Mesenchymal stem cell (in vitro differentiated cells and primary cell): Measurements from ENCODE around the gene PWWP2B.

ENCODE experiments used
- DNase-seq: peaks from one replicate; pipeline ENCODE4 v3.0.0-alpha.2; 2013
- H2AFZ ChIP-seq: one replicate; pipeline ENCODE4 v1.6.1; 2013; ENCODE audit warnings: low read depth, mild to moderate bottlenecking, control low read depth, inconsistent platforms, low read length, moderate library complexity
- H2AK5ac ChIP-seq: 2 replicates; pipeline ENCODE4 v1.6.1; 2013; ENCODE audit warnings: low read length, moderate library complexity, mild to moderate bottlenecking, inconsistent platforms; ENCODE audit not compliant: severe bottlenecking
- H2BK120ac ChIP-seq: one replicate; pipeline ENCODE4 v1.6.1; 2013; ENCODE audit warnings: low read depth, mild to moderate bottlenecking, inconsistent platforms, low read length, moderate library complexity
- H2BK12ac ChIP-seq, 2 experiments: one replicate each; pipeline ENCODE4 v1.6.1; 2013; ENCODE audit warnings: inconsistent platforms in 2 of 2, low read length in 2 of 2, mild to moderate bottlenecking in 2 of 2, moderate library complexity in 2 of 2, control low read depth in 1 of 2
- H2BK15ac ChIP-seq: one replicate; pipeline ENCODE4 v1.6.1; 2013; ENCODE audit warnings: mild to moderate bottlenecking, low read depth, inconsistent platforms; ENCODE audit not compliant: poor library complexity, severe bottlenecking
- H2BK5ac ChIP-seq: 2 replicates; pipeline ENCODE4 v1.6.1; 2013; ENCODE audit warnings: low read depth, mild to moderate bottlenecking, low read length, control low read depth, inconsistent platforms; ENCODE audit not compliant: poor library complexity, severe bottlenecking
- H3K14ac ChIP-seq, 2 experiments: one replicate each; pipeline ENCODE4 v1.6.1; 2013; ENCODE audit warnings: inconsistent platforms in 2 of 2, low read length in 2 of 2, control low read depth in 1 of 2, mild to moderate bottlenecking in 1 of 2, moderate library complexity in 1 of 2
- H3K18ac ChIP-seq, 2 experiments: one replicate each; pipeline ENCODE4 v1.6.1; 2013; ENCODE audit warnings: inconsistent platforms in 2 of 2, low read length in 2 of 2, control low read depth in 1 of 2, low read depth in 1 of 2, mild to moderate bottlenecking in 1 of 2
- H3K23ac ChIP-seq, 2 experiments: one replicate each; pipeline ENCODE4 v1.6.1; 2013; ENCODE audit warnings: inconsistent platforms in 2 of 2, low read length in 2 of 2, mild to moderate bottlenecking in 2 of 2, moderate library complexity in 2 of 2, control low read depth in 1 of 2
- H3K27ac ChIP-seq: 2 replicates; pipeline ENCODE4 v1.5.1; 2013; ENCODE audit warnings: mild to moderate bottlenecking, moderate library complexity, low read length, control low read depth, inconsistent platforms; ENCODE audit not compliant: poor library complexity, severe bottlenecking
- H3K27me3 ChIP-seq, 2 experiments: 2 replicates each; pipeline versions ENCODE4 v1.6.1 to v1.7.0; 2013; ENCODE audit warnings: low read length in 2 of 2, mild to moderate bottlenecking in 2 of 2, moderate library complexity in 2 of 2, control low read depth in 1 of 2, inconsistent platforms in 1 of 2; ENCODE audit not compliant: control insufficient read depth in 1 of 2, insufficient read depth in 1 of 2
- H3K36me3 ChIP-seq, 2 experiments: 2 replicates each; pipeline versions ENCODE4 v1.6.1 to v1.7.0; 2013; ENCODE audit warnings: low read length in 2 of 2, control low read depth in 1 of 2, inconsistent platforms in 1 of 2, low read depth in 1 of 2, mild to moderate bottlenecking in 1 of 2; ENCODE audit not compliant: insufficient read depth in 2 of 2, control insufficient read depth in 1 of 2
- H3K4ac ChIP-seq, 2 experiments: one replicate each; pipeline ENCODE4 v1.6.1; 2013; ENCODE audit warnings: inconsistent platforms in 2 of 2, low read length in 2 of 2, mild to moderate bottlenecking in 2 of 2, moderate library complexity in 2 of 2, control low read depth in 1 of 2, low read depth in 1 of 2
- H3K4me1 ChIP-seq: 2 replicates; pipeline ENCODE4 v1.6.1; 2013; ENCODE audit warnings: low read depth, low read length, control low read depth; ENCODE audit not compliant: control insufficient read depth, insufficient read depth
- H3K4me2 ChIP-seq: 2 replicates; pipeline ENCODE4 v1.6.1; 2013; ENCODE audit warnings: low read length, mild to moderate bottlenecking, inconsistent platforms; ENCODE audit not compliant: poor library complexity, severe bottlenecking
- H3K4me3 ChIP-seq, 2 experiments: 2 replicates each; pipeline versions ENCODE4 v1.5.1 to v1.7.0; 2013; ENCODE audit warnings: low read length in 2 of 2, mild to moderate bottlenecking in 2 of 2, control low read depth in 1 of 2, low read depth in 1 of 2; ENCODE audit not compliant: insufficient read depth in 1 of 2
- H3K79me1 ChIP-seq: replicated peaks from 2 replicates; pipeline ENCODE4 v1.6.1; 2013; ENCODE audit warnings: mild to moderate bottlenecking, control low read depth, low read length, inconsistent platforms; ENCODE audit not compliant: poor library complexity, severe bottlenecking
- H3K9ac ChIP-seq: 2 replicates; pipeline ENCODE4 v1.7.0; 2013; ENCODE audit warnings: mild to moderate bottlenecking, low read length, moderate library complexity
- H3K9me3 ChIP-seq: 2 replicates; pipeline ENCODE4 v1.7.0; 2013; ENCODE audit warnings: mild to moderate bottlenecking, low read length; ENCODE audit not compliant: control insufficient read depth
- H4K8ac ChIP-seq: one replicate; pipeline ENCODE4 v1.6.1; 2013; ENCODE audit warnings: inconsistent platforms, mild to moderate bottlenecking, low read length, moderate library complexity
- H4K91ac ChIP-seq: one replicate; pipeline ENCODE4 v1.6.1; 2013; ENCODE audit warnings: mild to moderate bottlenecking, low read length, inconsistent platforms
- WGBS: methylation state at CpG from one replicate; pipeline ENCODE4 v1.1.7; 2013; ENCODE audit warnings: mixed read lengths; 5-methylcytosine and 5-hydroxymethylcytosine counted together

PWWP2B gene

DNA sequence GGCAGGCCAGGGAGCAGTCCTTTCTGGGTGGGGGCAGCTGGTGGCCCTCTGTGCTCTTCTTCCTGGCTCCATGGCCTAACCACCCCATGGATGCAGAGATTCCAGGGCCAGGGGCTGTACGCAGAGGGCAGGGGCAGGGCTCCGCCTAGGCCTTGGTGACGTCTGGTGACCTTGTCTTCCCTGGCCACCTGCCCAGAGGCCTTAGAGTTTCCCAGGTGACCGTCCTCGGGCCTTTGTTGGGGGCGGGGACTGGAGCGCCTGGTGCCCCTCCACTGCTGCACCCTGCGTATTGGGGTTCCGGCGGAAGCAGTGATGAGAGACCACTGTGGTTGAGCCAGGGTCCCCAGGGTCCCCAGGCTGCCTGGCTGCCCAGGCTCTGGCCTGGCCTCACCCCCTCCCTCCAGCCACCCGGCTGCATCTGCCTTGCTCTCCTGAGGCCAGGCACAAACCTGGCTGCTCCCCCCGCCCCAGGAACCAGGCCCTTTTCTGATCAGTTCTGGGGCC lies 10.3 kb downstream of the PWWP2B start:
- H3K4me2 ChIP-seq = no peak overlapping the region
- H4K8ac ChIP-seq = peak overlapping the region; percentile 96
- H3K9ac ChIP-seq = no peak overlapping the region

DNA sequence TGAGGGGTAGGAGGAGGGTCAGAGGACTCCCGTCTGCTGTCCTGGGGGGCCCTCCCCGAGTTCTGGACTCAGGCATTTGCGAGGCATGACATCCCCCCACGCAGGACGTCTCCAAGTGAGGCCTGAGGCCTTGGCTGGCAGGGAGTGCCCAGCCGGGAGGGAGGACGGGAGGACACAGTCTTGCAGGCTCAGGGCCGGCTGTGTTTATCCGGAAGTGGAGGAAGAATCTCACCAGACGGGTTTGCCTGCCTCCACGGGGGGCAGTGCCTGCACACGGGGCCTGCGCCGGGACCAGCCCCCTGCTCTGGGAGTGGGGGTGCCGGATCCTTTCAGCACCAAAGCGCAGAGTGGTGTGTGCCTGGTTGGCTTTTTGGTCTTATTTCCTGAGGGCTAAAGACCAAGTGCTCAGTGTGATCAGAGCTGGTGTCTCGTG lies 10.9 kb downstream of the PWWP2B start:
- peak overlapping the region; percentile 62 for H2AK5ac ChIP-seq
- H3K9me3 ChIP-seq = no peaks in the 10 kb centered on the region
- peaks cover 53% of the 10 kb centered on the region for H3K4me1 ChIP-seq
- DNase-seq = peak; percentile 80
- H2BK120ac ChIP-seq = peak overlapping the region; percentile 58
- peak overlapping the region; percentile 94 to 95 for H3K18ac ChIP-seq
- H3K9ac ChIP-seq = no peak overlapping the region
- H4K8ac ChIP-seq = peak overlapping the region; percentile 96
- no peak overlapping the region for H3K4me3 ChIP-seq
- H3K14ac ChIP-seq = peak overlapping the region in 1 of 2 experiments; percentile 83
- H3K4ac ChIP-seq = peak overlapping the region; percentile 92 to 95
- peak overlapping the region; percentile 82 for H3K27ac ChIP-seq
- H3K36me3 ChIP-seq = peaks cover 12 to 75% of the 10 kb centered on the region in 2 experiments
- H2AFZ ChIP-seq = no peak overlapping the region
- peak overlapping the region; percentile 95 for H4K91ac ChIP-seq
- peak overlapping the region; percentile 52 for H2BK15ac ChIP-seq
- peak overlapping the region in 1 of 2 experiments; percentile 68 for H3K23ac ChIP-seq
- H3K27me3 ChIP-seq = no peaks in the 10 kb centered on the region
- WGBS = 17% methylated on average over 15 of the region's 17 CpGs
- H2BK12ac ChIP-seq = peak overlapping the region in 1 of 2 experiments; percentile 98
- no peak overlapping the region for H2BK5ac ChIP-seq
- H3K4me2 ChIP-seq = peak overlapping the region; percentile 34
- H3K79me1 ChIP-seq = peaks cover 50% of the 10 kb centered on the region

More for the DNA sequence above, 10.3 kb downstream of the PWWP2B start:
- Histone ChIP-seq H2BK12ac (peak overlapping the region; percentile 14 to 89), H3K9me3 (no peaks in the 10 kb centered on the region), H3K36me3 (peaks cover 12 to 77% of the 10 kb centered on the region in 2 experiments), H3K79me1 (peaks cover 52% of the 10 kb centered on the region), H2BK5ac (no peak overlapping the region), H2BK120ac (peak overlapping the region; percentile 55), H3K4me3 (no peak overlapping the region), H3K4me1 (peaks cover 50% of the 10 kb centered on the region), H4K91ac (peak overlapping the region; percentile 95), H3K4ac (peak overlapping the region; percentile 67 to 85), H3K27me3 (no peaks in the 10 kb centered on the region), H3K18ac (peak overlapping the region; percentile 94 to 95), H3K14ac (peak overlapping the region in 1 of 2 experiments; percentile 66), H2AFZ (no peak overlapping the region), H3K23ac (no peak overlapping the region), H3K27ac (peak overlapping the region; percentile 82), H2AK5ac (peak overlapping the region; percentile 65), H2BK15ac (peak overlapping the region; percentile 52)
- DNase-seq = no peak
- 92% methylated on average over 12 of the region's 12 CpGs for WGBS

DNA sequence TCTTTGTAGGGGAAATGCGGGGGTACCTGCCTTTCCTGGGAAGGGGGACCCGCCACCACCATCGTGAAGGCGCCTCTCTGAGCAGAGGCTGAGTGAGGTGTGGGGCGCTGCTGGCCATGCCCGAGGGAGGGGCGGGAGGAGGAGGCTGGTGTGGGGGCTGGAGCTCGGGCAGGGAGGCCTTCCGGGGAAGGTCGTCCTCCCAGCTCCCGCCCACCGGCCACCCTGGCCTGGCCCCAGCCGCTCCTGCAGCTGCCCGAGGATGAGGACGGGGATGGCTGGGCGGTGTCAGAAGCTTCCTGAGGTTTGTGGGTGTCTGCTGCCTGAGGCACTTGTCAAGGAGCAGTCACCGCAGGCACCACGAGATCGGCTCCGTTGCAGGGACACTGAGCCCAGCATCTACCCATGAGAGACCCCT lies 11.4 kb downstream of the PWWP2B start:
- Histone ChIP-seq H2BK15ac (no peak overlapping the region), H3K4me2 (peak overlapping the region; percentile 34), H3K9me3 (no peaks in the 10 kb centered on the region), H3K4ac (peak overlapping the region; percentile 92 to 95), H4K91ac (peak overlapping the region; percentile 95), H3K4me3 (no peak overlapping the region), H3K27ac (peak overlapping the region; percentile 82), H3K79me1 (peaks cover 49% of the 10 kb centered on the region), H2BK120ac (peak overlapping the region; percentile 58), H3K18ac (peak overlapping the region; percentile 94 to 97), H3K9ac (no peak overlapping the region), H3K27me3 (no peaks in the 10 kb centered on the region), H2AK5ac (peak overlapping the region; percentile 89), H4K8ac (peak overlapping the region; percentile 96), H2BK5ac (no peak overlapping the region), H2AFZ (no peak overlapping the region), H3K4me1 (peaks cover 54% of the 10 kb centered on the region), H3K14ac (peak overlapping the region in 1 of 2 experiments; percentile 99), H3K36me3 (peaks cover 12 to 71% of the 10 kb centered on the region in 2 experiments), H3K23ac (peak overlapping the region in 1 of 2 experiments; percentile 75), H2BK12ac (peak overlapping the region in 1 of 2 experiments; percentile 98)
- WGBS = 31% methylated on average over 17 of the region's 20 CpGs
- DNase-seq = peak; percentile 52

DNA sequence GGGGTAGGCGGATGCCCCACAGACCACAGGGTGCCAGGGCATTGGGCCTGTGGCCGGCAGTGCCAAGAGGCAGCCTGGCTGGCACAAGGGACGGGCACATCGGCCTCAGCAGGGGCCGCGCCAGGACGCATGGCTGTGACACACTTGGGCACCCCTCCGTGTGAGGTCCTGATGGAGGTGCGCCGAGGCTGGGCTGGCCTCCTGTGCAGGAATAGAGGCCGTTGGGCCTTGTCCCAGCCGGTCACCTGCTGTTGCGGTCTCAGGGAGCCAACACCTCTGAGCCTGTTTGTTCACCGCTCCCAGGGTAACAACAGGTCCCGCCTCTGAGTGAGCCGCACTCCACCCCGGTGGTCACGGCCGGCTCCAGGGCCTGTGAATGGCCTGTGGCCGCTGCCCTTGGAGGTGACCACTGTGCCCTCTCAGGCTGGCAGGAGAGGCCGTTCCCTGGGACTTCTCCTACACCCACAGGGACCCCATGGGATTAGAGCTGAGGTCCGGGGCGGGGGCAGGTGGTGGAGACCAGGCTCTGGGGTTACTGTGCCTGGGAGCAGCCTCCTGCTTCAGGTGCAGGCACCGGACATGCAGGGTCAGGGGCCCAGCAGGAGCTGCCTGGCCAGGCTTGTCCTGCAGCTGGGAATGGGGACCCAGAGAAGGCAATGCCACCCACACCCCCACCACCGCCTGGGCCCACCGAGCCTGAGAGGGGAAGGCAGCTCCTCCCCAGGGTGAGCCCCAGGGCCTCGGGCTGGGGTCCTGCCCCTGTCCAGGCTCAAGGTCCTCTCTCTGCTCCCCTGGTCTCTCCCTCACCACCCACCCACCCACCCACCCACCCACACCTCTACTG lies 12.0 kb downstream of the PWWP2B start:
- H3K4me2 ChIP-seq = peak overlapping the region; percentile 34
- peak overlapping the region in 1 of 2 experiments; percentile 75 for H3K23ac ChIP-seq
- peak overlapping the region; percentile 92 to 94 for H3K4ac ChIP-seq
- H3K4me1 ChIP-seq = peaks cover 60% of the 10 kb centered on the region
- H3K27ac ChIP-seq = peak overlapping the region; percentile 49
- DNase-seq = no peak
- H3K27me3 ChIP-seq = no peaks in the 10 kb centered on the region
- 92% methylated on average over 26 of the region's 27 CpGs for WGBS
- H3K79me1 ChIP-seq = peaks cover 48% of the 10 kb centered on the region
- H4K8ac ChIP-seq = peak overlapping the region; percentile 96
- peak overlapping the region; percentile 89 for H2AK5ac ChIP-seq
- peak overlapping the region; percentile 71 for H2BK120ac ChIP-seq
- peak overlapping the region; percentile 95 for H4K91ac ChIP-seq
- H3K9me3 ChIP-seq = no peaks in the 10 kb centered on the region
- peaks cover 12 to 69% of the 10 kb centered on the region in 2 experiments for H3K36me3 ChIP-seq
- H2BK5ac ChIP-seq = peak overlapping the region; percentile 59
- no peak overlapping the region for H2AFZ ChIP-seq
- peak overlapping the region; percentile 92 for H2BK15ac ChIP-seq
- H2BK12ac ChIP-seq = peak overlapping the region; percentile 90 to 98
- peak overlapping the region; percentile 94 to 97 for H3K18ac ChIP-seq
- H3K9ac ChIP-seq = no peak overlapping the region
- H3K14ac ChIP-seq = peak overlapping the region in 1 of 2 experiments; percentile 99
- peak overlapping the region in 1 of 2 experiments; percentile 15 for H3K4me3 ChIP-seq
